Caco-2 (cell line): ENCODE measurements around the gene SDR42E2. TPM values are rescaled to one million over a fixed set of nuclear protein-coding genes. Genes with fewer than 3 reads are reported as not detected.

Experiments
- BruUV-seq: library from RNA; stranded (reverse); fragments of 400-500 nt; replicated peaks from 2 replicates; lab custom pipeline; 2021; lab: Mats Ljungman, UMichigan
- CTCF ChIA-PET: fragments of 300-600 bp; sonication (Branson Sonifier 250); formaldehyde crosslinking; loops from one replicate; lab custom pipeline; 2022; ENCODE audit warnings: antibody characterized with exemption; lab: Charles Lee
- POLR2A ChIA-PET: fragments of 300-600 bp; sonication (Branson Sonifier 250); formaldehyde crosslinking; loops from one replicate; lab custom pipeline; 2022; ENCODE audit warnings: antibody characterized with exemption; lab: Charles Lee
- DNase-seq, 2 experiments: peaks; one replicate each; pipeline versions ENCODE4 v3.0.0 to v3.0.0-alpha.2; 2020 to 2022
- H3K27me3 ChIP-seq: replicated peaks from 2 replicates; pipeline ENCODE4 v1.6.0; 2011; ENCODE audit warnings: low read length; ENCODE audit not compliant: control insufficient read depth, insufficient read depth
- H3K36me3 ChIP-seq: 2 replicates; pipeline ENCODE4 v1.5.1; 2011; ENCODE audit warnings: low read length; ENCODE audit not compliant: control insufficient read depth, insufficient read depth
- H3K4me1 ChIP-seq: fragments of 250-450 bp; sonication (Bioruptor Pico); 2 replicates; pipeline ENCODE4 v1.5.1; 2020; ENCODE audit warnings: mild to moderate bottlenecking
- H3K4me3 ChIP-seq: 2 replicates; pipeline ENCODE4 v1.5.1; 2011; ENCODE audit warnings: low read depth, mild to moderate bottlenecking, control low read depth, low read length
- H3K9me3 ChIP-seq: fragments of 250-450 bp; sonication (Bioruptor Pico); 2 replicates; pipeline ENCODE4 v1.5.1; 2020; ENCODE audit warnings: mild to moderate bottlenecking, moderate library complexity
- H3K27ac Mint-ChIP-seq: one replicate; pipeline ENCODE4 v1.8.0; 2022; ENCODE audit warnings: mixed read lengths; ENCODE audit not compliant: unreplicated experiment
- H3K27me3 Mint-ChIP-seq: one replicate; pipeline ENCODE4 v1.8.0; 2022; ENCODE audit warnings: mixed read lengths; ENCODE audit not compliant: insufficient read depth, unreplicated experiment
- H3K36me3 Mint-ChIP-seq: one replicate; pipeline ENCODE4 v1.8.0; 2022; ENCODE audit warnings: mild to moderate bottlenecking, mixed read lengths; ENCODE audit not compliant: insufficient read depth, unreplicated experiment
- H3K4me1 Mint-ChIP-seq: one replicate; pipeline ENCODE4 v1.8.0; 2022; ENCODE audit warnings: low read depth, mixed read lengths; ENCODE audit not compliant: unreplicated experiment
- H3K4me3 Mint-ChIP-seq: one replicate; pipeline ENCODE4 v1.8.0; 2022; ENCODE audit warnings: mild to moderate bottlenecking, moderate library complexity, mixed read lengths; ENCODE audit not compliant: unreplicated experiment
- H3K9me3 Mint-ChIP-seq: one replicate; pipeline ENCODE4 v1.8.0; 2022; ENCODE audit warnings: mixed read lengths; ENCODE audit not compliant: unreplicated experiment
- intact Hi-C: fragments of 100-400 bp; cut with micrococcal nuclease; formaldehyde crosslinking; loops from one replicate; pipeline ENCODE4 v1.10.0; 2022; ENCODE audit not compliant: unreplicated experiment
- total RNA-seq: library from RNA; stranded (reverse); gene quantifications from 2 replicates; pipeline ENCODE4 v1.2.3, GENCODE V29; 2022
- TF ChIP-seq, protein P1 (sequence below), 2 experiments: fragments of 200-600 bp in 1 of 2; IDR thresholded peaks; 1 replicate in 1 of 2; 2 replicates in 1 of 2; pipeline versions ENCODE4 v1.5.1 to v1.8.0; 2011 to 2022; ENCODE audit warnings: antibody characterized with exemption in 1 of 2, control low read depth in 1 of 2, inconsistent platforms in 1 of 2, low read depth in 1 of 2, low read length in 1 of 2, mild to moderate bottlenecking in 1 of 2, moderate library complexity in 1 of 2; ENCODE audit not compliant: insufficient read depth in 1 of 2, severe bottlenecking in 1 of 2, unreplicated experiment in 1 of 2

The SDR42E2 gene
- total RNA-seq, 1 experiment from 2014 or later: not detected

DNA sequence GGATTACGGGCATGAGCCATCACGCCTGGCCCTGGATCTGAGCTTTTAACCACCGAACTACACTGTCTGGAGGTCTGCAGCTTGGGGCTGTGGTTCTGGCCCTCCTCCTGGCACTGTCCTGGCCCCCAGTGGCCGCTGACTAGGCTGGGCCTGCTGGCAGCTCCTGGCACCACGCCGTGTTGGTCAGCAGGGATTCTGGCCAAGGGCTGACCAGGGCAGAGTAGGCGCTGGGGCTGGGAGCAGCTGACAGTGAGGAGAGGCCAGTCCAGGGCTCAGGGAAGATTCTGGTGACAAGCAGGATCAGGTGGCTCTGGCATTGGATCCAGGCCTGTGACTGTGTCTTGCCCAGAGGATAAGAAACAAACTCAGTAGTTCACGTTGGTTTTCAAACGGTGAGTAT, 58.4 kb downstream of the SDR42E2 start:
- ChIA-PET POLR2A (no interaction called here), CTCF (no interaction called here)
- Mint-ChIP-seq H3K9me3 (no peaks in the 10 kb centered on the region), H3K4me3 (no peak overlapping the region), H3K4me1 (no peaks in the 10 kb centered on the region), H3K27me3 (no peaks in the 10 kb centered on the region), H3K36me3 (peaks cover 11% of the 10 kb centered on the region), H3K27ac (peak overlapping the region; percentile 71)
- TF ChIP-seq, protein P1, sequence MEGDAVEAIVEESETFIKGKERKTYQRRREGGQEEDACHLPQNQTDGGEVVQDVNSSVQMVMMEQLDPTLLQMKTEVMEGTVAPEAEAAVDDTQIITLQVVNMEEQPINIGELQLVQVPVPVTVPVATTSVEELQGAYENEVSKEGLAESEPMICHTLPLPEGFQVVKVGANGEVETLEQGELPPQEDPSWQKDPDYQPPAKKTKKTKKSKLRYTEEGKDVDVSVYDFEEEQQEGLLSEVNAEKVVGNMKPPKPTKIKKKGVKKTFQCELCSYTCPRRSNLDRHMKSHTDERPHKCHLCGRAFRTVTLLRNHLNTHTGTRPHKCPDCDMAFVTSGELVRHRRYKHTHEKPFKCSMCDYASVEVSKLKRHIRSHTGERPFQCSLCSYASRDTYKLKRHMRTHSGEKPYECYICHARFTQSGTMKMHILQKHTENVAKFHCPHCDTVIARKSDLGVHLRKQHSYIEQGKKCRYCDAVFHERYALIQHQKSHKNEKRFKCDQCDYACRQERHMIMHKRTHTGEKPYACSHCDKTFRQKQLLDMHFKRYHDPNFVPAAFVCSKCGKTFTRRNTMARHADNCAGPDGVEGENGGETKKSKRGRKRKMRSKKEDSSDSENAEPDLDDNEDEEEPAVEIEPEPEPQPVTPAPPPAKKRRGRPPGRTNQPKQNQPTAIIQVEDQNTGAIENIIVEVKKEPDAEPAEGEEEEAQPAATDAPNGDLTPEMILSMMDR (IDR thresholded peaks at IDR 0.05; ENCODE audit: insufficient read depth in 1 of 2, low read depth in 1 of 2, low read length in 1 of 2, severe bottlenecking in 1 of 2, unreplicated experiment in 1 of 2): no peak
- intact Hi-C loops: no loop called here
- no peaks in the 10 kb centered on the region for H3K27me3 ChIP-seq
- no peaks in the 10 kb centered on the region for H3K36me3 ChIP-seq
- H3K9me3 ChIP-seq: no peaks in the 10 kb centered on the region
- no peak for DNase-seq
- BruUV-seq: no TSS peak
- H3K4me3 ChIP-seq: no peak overlapping the region
- H3K4me1 ChIP-seq: no peaks in the 10 kb centered on the region

DNA sequence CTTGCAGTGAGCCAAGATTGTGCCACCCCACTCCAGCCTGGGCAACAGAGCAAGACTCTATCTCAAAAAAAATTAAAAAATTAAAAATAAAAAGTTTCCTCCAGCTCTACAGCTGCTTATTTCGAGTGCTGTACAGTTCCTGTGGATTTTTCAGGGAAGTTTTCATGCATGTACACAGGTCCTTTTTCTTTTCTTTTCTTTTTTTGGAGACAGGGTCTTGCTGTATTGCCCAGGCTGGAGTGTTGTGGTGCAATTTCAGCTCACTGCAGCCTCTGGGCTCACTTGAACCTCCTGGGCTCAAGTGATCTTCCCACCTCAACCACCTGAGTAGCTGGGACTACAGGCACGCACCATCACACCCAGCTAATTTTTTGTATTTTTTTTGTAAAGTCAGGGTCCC, 59.7 kb downstream of the SDR42E2 start:
- POLR2A ChIA-PET: no interaction called here
- Mint-ChIP-seq H3K9me3 (no peaks in the 10 kb centered on the region), H3K27me3 (no peaks in the 10 kb centered on the region), H3K27ac (no peak overlapping the region), H3K36me3 (peaks cover 11% of the 10 kb centered on the region), H3K4me1 (no peaks in the 10 kb centered on the region), H3K4me3 (no peak overlapping the region)
- intact Hi-C loops: no loop called here
- DNase-seq: no peak
- no TSS peak for BruUV-seq
- no peaks in the 10 kb centered on the region for H3K27me3 ChIP-seq
- no peaks in the 10 kb centered on the region for H3K9me3 ChIP-seq
- H3K4me3 ChIP-seq: no peak overlapping the region
- TF ChIP-seq, protein P1 (IDR thresholded peaks at IDR 0.05; ENCODE audit: insufficient read depth in 1 of 2, low read depth in 1 of 2, low read length in 1 of 2, severe bottlenecking in 1 of 2, unreplicated experiment in 1 of 2): no peak
- H3K36me3 ChIP-seq: no peaks in the 10 kb centered on the region
- no peaks in the 10 kb centered on the region for H3K4me1 ChIP-seq
- CTCF ChIA-PET: no interaction called here

DNA sequence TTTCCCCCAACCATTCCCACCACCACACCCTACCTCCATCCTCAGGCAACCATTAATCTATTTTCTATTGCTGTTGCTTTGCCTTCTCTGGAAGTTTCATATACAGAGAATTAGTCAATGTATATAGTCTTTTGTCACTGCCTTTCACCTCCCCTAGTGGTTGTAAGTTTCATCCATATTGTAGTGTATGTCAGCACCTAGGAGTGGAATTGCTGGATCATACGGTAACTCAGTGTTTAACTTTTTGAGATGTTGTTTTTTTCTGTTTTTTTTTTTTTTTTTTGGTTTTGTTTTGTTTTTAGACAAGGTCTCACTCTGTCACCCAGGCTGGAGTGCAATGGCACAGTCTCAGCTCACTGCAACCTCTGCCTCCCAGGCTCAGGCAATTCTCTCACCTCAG, 60.7 kb downstream of the SDR42E2 start:
- H3K4me1 ChIP-seq: no peaks in the 10 kb centered on the region
- H3K36me3 Mint-ChIP-seq: peaks cover 8% of the 10 kb centered on the region
- H3K9me3 ChIP-seq: no peaks in the 10 kb centered on the region
- H3K27me3 ChIP-seq: no peaks in the 10 kb centered on the region
- intact Hi-C loops: no loop called here
- no TSS peak for BruUV-seq
- TF ChIP-seq, protein P1 (IDR thresholded peaks at IDR 0.05; ENCODE audit: insufficient read depth in 1 of 2, low read depth in 1 of 2, low read length in 1 of 2, severe bottlenecking in 1 of 2, unreplicated experiment in 1 of 2): no peak
- no peak for DNase-seq
- H3K9me3 Mint-ChIP-seq: no peaks in the 10 kb centered on the region
- H3K27me3 Mint-ChIP-seq: no peaks in the 10 kb centered on the region
- H3K4me3 ChIP-seq: no peak overlapping the region
- H3K4me1 Mint-ChIP-seq: no peaks in the 10 kb centered on the region
- ChIA-PET POLR2A (no interaction called here), CTCF (no interaction called here)
- no peak overlapping the region for H3K4me3 Mint-ChIP-seq
- no peak overlapping the region for H3K27ac Mint-ChIP-seq
- H3K36me3 ChIP-seq: no peaks in the 10 kb centered on the region
